ENCODE data around the gene MRPS5.

DNA sequence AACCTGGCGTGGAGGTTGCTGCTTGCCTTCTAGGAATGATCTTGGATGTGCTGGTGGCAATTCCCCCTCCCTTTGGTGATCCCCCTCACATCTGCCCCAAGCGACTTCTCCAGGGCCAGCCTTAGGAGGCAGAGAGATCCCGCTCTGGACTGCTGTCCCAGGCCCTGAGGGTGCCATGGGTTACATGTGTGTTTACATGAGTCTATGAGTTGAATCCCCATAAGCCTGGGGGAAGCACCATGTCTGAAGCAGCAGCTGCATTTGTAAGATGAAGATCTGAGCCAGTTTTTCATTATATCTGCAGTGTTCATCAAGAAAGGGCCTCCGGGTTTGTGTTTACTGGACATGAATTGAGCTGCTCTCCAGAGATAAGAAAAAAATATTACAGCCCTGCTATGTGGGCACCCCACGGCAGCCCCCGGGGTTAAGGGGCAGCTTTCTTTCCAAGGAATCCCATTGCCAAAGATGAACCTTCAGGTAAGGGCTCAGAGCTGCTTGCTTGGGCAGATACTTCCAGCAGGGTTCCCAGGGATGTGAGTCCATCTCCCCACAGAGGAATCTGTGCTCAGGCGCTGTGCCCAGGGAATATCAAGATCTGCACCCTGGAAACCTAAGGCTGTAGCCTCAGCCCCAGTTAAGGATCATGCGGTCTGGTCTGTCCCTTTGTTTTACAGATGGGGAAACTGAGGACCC lies 46.0 kb downstream of the MRPS5 start:
- TF ChIP-seq, protein P1, sequence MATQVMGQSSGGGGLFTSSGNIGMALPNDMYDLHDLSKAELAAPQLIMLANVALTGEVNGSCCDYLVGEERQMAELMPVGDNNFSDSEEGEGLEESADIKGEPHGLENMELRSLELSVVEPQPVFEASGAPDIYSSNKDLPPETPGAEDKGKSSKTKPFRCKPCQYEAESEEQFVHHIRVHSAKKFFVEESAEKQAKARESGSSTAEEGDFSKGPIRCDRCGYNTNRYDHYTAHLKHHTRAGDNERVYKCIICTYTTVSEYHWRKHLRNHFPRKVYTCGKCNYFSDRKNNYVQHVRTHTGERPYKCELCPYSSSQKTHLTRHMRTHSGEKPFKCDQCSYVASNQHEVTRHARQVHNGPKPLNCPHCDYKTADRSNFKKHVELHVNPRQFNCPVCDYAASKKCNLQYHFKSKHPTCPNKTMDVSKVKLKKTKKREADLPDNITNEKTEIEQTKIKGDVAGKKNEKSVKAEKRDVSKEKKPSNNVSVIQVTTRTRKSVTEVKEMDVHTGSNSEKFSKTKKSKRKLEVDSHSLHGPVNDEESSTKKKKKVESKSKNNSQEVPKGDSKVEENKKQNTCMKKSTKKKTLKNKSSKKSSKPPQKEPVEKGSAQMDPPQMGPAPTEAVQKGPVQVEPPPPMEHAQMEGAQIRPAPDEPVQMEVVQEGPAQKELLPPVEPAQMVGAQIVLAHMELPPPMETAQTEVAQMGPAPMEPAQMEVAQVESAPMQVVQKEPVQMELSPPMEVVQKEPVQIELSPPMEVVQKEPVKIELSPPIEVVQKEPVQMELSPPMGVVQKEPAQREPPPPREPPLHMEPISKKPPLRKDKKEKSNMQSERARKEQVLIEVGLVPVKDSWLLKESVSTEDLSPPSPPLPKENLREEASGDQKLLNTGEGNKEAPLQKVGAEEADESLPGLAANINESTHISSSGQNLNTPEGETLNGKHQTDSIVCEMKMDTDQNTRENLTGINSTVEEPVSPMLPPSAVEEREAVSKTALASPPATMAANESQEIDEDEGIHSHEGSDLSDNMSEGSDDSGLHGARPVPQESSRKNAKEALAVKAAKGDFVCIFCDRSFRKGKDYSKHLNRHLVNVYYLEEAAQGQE (IDR thresholded peaks at IDR 0.05; ENCODE audit: insufficient read depth in 1 of 2, low read depth in 2 of 2, low read length in 2 of 2), result no peak
- TF ChIP-seq SIN3A (IDR thresholded peaks at IDR 0.05; ENCODE audit: borderline replicate concordance, insufficient read depth, low read length), result no peak
- TF ChIP-seq TAF1 (IDR thresholded peaks at IDR 0.05; ENCODE audit: borderline replicate concordance, insufficient read depth, low read length), result no peak
- no peak for TF ChIP-seq POLR2AphosphoS5 (IDR thresholded peaks at IDR 0.05; ENCODE audit: low read depth, low read length)
- TF ChIP-seq FOXP2 (optimal IDR thresholded peaks at IDR 0.05; ENCODE audit: borderline replicate concordance, extremely low read depth, extremely low read length, insufficient read depth), result no peak
